Stimulated activated CD4-positive, alpha-beta T cell treated with anti-CD3 and anti-CD28 coated beads, Interleukin-15, amount 100 ng/mL, for 24 hours (primary cell): ENCODE data around the gene EXOC7.

Experiments used
- DNase-seq: peaks from one replicate; pipeline ENCODE4 v3.0.0-alpha.2; 2020

The EXOC7 gene

DNA sequence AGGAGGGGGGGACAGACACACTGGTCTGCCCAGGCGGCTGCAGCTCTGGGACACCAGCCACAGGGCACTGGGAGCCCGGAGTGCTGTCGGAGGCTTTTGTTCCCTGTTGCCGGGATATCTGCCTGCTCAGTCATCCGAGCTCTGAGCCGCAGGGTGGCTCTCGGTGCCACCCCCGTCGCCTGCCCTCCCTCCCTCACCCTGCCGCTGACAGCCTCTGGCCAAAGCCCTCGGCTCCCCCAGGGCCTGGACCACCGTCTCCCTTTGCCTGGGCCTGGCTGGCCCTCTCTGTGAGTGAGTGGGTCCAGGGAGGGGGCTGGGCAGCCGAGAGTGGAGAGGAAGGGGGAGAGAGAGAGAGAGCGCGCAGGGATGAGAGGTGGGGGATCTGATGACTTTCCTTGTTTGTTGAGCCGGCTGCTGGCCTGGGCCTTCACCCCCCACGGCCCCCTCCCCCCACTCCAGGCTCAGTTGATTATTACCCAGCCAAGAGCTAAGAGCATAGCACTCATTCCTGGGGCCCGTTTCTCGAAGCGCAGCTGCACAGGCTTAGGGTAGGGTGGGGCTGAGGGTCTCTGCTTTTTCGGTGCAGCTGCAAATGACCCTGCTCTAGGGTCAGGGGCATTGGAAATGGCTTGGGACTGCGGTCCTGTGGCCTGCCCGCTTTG is 34.8 kb upstream of the EXOC7 start:
- DNase-seq: no peak

DNA sequence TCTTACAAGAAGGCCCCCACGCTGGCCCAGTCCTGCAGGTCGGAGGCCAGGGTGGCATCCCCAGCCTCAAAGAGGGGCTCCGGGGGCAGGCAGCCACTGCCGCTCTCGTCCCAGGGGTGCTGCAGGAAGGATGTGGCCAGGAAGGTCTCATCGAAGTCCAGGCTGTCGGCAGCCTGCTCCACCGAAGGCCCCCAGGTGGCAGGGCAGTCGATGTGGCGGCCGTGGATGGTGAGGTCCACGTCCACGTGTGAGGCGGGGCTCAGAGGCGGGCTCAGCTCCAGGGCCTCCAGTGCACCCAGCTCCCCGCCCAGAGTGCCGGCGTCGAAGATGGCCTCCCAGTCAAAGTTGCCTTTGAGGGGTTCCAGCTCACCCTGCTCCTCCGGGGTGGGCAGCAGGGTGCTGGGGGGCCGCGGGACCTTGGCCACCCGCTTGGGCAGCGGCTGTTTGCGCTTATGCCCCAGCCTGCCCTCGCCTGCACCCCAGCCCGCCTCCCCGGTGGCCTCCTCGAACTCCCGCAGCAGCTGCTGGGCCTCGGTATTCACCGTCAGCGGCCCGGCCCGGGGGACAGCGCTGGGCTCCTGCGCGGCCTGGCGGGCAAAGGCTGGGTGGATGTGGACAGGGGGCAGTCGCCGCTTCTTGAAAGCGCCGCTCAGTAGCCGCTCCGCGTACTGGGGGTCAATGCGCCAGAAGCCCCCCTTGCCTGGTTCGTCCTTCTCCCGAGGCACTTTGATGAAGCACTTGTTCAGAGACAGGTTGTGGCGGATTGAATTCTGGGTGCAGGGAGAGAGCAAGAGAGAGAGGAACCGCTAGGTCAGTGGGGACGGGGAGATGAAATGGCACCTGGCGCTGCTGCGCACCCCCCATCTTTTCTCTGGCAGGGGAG is 34.0 kb upstream of the EXOC7 start:
- no peak for DNase-seq

DNA sequence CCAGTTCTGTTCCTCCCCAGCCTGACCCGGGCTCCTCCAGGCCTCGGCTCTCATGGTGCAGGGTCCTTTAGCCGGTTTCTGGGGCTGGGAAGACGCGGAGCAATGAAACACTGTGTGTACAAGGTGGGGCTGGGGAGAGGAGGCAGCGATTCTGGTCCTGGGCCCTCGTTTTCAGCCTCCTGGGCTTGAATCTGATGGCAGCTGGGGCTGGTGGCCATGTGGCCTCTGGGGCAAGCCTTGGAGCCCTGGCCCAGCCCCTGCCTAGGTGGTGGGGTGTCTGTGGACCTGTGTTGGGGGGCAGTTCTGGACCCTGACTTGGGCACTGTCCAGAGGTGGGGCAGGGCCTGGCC is 33.4 kb upstream of the EXOC7 start:
- no peak for DNase-seq

DNA sequence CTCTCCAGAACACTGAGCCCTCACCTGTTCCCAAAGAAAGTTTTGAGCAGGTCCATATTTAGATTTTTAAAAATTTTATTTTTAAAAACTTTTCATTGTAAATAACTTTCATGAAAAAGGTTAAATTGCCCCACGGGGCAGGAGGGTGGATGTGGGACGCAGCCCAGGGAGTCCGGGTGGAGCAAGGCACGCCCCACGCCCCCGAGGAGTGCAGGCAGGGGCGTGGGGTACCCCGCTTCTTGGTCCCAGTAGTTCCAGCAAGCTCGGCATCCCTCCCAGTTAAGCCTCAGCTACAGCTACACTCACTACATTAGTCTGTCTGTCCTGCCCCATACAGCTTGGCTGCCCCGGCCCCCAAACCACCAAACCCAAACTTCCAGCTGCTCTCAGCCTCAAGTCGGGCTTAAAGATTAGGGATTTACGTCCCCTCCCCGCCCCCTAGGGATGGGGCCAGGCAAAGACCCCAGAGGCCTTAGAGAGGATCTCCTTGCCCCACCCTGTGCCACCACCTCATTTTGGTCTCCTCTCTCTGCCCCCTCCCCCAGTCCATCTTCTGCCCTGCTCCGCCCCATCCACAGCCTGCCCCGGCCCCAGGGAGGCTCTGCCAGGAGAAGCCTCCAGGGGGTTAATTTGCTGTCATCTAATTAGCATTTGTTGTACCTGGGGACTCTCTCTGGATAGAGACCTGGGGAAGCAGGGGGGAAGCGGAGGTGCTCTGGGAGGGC is 32.9 kb upstream of the EXOC7 start:
- no peak for DNase-seq

DNA sequence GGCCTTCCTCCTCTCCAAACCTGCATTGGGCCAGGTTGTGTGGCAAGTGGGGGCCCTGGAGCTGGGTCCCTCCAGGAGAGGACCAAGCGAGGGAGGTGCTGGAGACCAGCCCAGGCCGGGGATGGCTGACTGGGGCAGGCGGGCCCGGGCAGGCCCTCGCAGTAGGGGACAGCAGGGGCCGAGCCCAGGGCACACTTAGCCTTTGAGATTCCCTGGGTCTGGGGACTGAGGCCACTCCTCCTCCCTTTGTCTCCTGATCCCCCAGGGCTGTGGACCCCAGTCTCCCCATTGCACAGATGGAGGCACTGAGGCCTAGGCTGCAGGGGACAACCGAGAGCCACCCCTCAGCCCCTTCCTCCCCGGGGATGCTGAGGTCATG is 32.2 kb upstream of the EXOC7 start:
- DNase-seq: no peak

DNA sequence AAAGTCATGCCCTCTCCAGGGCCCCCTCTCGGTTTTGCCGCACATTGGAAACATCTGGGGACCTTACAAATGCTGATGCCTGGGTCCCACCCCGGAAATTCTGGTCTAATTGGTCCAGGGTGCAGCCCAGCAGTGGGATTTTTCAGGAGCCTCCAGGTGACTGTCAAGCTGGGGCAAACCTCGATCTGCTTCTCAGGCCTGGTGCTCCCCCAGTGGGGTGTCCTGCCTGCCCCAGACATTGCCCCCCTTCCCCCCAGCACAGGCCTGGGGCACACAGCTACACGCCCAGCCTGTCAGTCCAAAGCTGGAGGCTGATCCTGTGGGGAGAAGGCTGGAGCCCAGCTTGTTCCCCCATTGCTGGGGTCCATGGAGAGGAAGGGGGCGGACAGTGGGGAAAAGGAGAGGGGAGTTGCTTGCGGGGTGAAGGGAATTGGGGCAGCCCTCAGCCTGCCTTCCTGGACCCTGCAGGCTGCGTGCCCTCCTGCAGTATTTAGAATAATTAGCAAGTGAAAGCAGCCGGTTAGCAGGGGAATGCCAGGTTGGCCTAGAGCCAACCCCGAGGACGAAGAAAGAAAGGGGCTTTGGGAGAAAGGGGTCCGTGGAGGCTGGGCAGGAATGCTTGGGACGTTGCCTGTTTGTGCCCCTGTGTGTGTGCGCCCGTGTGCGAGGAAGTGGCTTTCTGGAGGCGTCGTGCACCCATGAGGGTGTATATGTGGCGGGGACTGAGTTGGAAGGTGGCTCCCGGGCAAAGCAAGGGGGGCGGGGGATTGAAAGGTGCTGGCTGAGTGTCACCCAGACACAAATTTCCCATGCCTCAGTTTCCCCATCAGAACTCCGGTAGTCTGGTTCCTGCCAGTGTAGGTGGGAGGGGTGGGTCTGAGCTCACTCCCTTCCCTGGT is 31.6 kb upstream of the EXOC7 start:
- DNase-seq: no peak

DNA sequence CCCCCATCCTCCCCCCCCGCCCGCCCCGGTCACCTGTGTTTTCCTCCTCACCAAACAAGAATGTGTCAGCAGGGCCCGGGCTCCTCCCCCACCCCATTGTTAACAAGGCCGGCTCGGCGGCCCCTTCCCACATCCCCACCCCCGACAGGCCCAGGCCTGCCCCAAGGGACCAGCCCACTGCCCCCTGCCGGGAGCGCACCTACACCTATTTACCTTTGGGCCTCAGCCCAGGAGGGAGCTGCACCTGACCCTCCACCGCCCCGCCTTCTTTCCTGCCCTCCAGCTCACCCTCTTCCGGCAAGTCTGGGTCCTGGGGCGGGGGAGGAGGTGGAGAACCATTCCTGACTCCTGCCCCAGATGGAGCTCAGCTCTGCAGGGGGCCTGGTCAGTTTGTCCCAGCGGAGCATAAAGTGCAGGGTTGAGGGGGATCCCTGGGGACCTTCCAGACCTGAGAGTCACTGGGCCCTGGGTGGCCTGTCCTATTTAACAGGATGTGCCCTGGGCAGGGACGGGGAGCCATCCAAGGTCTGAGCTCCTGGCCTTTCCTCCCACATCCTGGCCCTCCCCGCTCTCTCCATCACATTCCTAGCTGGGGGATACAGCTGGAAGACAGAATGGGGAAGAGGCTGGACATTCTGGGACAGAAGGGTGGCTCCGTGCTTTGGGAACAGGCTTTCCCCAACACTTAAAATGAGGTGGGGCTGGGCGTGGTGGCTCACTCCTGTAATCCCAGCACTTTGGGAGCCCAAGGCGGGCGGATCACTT is 29.2 kb upstream of the EXOC7 start:
- DNase-seq: no peak

DNA sequence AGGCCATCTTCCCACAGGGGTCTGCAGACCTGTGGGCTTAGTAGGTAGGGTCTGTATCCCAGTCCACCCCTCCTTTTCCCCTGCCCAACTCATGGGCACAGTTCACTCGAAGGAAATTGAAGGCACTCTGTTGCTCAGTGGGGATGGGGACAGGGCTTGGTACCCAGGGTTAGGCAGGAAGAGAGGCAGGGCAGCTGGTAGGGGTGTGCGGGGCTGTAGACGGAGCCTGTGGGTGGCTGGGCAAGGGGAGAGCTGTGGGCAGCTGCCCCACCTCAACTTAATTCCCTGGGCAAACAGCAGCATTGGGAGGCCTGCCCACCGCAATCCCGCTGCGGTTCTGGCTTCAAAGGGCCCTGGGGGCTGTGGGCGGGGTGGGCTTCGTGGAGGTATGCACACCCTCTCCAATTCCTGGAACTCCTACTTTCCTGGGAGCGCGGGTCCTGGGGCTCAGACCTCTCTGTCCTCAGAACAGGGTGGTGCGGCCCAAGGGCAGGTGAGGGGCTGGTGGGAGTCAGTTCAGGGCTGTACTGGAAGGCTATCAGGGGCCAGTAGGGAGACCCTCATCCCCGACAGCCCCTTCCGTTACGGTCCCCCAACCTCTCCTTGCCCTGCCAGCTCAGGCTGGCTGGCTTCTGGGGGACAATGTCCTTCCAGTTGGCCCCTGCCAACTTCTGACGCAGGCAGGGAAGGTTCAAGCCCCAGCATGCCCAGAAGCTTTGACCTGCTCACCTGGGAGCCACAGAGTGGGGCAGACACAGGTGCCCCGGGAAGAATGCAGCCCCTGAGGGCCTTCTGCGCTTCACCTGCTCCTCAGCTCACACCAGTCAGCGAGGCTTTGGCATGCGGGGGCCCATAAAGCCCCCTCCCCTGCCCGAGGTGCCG is 28.3 kb upstream of the EXOC7 start:
- DNase-seq: no peak

DNA sequence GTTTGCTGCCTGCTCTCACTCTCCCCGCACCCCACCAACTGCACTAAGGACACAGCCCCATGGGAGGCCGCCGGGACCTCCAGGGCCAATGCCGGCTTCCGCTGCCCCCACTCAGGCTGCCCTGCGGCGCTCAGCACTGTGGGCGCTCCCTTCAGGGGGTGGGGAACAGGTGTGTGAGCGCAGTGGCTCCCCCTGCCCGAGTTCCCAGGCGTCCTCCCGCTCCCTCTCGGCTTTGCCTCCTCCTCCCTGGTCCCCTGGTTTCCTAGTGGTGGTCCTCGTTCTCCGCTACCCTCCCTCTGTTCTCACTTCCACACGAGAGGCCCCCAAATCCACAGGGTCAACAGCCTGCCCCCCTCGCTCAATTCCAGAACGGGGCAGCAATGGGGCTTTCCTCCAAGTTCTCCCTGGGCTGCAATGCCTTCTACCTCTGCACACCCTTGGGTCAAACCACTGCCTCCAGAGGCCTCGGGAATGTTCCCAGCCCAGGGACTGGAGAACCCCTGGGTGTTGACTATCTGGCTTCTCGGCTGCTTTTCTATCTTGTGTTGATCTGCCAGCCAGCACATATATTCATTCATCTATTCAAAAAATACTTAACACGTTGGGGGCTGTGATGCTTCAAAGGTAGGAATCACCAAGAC is 27.6 kb upstream of the EXOC7 start:
- DNase-seq: no peak

DNA sequence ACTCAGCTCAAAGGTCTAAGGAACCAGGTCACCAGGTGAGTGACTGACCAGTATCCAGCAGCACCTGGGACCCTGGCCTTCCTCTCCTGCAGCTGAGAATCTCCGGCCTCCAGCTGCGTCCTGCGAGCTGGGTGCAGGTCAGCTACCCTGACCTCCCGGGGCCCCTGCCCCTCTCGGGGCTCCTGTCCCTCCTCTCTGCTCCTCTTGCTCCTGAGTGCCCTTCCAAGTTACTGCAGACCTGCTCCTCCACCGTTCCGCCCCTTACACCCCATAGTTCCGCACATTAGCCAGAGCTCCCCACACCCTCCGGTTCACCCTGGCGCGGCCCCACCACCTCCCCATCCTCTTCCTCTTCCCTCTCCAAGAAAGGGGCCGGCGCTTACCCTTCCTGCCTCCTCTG is 26.9 kb upstream of the EXOC7 start:
- no peak for DNase-seq

DNA sequence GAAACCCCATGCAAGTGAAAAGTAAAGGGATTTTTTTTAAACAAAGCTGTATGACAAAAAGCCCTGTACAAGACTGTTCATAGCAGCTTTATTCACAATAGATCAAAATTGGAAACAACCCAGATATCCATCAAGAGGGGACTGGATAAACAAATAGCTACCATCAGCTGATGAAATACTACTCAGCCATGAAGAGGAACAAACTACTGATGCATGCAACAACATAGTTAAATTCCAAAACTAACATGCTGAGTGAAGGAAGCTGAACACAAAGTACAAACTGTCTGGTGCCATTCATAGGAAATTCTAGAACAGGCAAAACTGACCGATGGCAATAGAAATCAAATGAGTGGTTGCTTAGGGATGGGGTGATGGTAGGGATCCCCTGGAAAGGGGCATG is 22.3 kb upstream of the EXOC7 start:
- no peak for DNase-seq

DNA sequence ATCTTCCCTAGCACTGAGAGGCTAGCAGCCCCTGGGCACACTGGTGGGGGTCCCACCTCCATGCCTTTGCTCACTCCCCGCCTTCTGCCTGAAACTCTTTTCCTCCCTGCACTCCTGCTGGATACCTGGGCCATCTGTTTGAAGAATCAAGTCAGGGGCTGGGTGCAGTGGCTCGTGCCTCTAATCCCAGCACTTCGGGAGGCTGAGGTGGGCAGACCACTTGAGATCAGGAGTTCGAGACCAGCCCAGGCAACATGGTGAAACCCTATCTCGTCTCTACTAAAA is 21.7 kb upstream of the EXOC7 start:
- DNase-seq: no peak

DNA sequence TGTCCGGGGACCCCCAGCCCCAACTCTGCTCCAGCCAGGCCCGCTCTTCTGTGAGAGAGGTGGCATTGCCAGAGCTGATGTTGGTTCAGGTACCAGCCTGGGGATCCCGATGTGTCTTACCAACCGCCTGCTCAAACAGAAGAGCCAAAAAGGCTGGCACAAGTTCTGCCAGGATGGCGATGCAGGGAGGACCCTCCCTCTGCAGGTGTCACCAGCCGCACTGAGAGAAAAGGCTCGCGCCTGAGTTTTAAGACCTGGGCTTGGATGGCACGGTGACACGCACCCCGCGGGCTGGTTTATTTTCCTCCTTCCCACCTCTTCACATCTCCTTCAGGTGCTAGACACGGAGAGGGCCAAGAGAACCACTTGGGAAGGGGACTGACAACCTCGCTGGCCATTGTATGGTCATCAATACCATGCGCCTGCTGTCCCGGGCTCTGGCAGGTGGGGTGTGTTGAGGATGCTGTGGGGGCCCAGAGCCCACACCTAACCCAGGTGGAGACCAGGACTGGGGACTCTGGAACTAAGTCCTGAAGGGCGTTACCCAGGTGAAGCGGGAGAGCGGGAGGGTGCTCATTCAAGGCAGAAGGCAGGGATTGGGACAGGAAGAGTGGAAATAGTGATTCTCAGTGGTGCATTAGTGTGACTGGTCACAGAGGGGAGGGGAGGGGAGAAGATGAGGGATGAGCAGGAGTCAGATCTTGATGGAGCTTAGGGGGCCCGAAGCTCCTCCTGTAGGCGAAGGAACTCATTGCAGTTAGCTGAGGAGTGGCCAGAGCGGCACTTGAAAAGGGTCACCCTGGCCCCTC is 21.2 kb upstream of the EXOC7 start:
- no peak for DNase-seq

DNA sequence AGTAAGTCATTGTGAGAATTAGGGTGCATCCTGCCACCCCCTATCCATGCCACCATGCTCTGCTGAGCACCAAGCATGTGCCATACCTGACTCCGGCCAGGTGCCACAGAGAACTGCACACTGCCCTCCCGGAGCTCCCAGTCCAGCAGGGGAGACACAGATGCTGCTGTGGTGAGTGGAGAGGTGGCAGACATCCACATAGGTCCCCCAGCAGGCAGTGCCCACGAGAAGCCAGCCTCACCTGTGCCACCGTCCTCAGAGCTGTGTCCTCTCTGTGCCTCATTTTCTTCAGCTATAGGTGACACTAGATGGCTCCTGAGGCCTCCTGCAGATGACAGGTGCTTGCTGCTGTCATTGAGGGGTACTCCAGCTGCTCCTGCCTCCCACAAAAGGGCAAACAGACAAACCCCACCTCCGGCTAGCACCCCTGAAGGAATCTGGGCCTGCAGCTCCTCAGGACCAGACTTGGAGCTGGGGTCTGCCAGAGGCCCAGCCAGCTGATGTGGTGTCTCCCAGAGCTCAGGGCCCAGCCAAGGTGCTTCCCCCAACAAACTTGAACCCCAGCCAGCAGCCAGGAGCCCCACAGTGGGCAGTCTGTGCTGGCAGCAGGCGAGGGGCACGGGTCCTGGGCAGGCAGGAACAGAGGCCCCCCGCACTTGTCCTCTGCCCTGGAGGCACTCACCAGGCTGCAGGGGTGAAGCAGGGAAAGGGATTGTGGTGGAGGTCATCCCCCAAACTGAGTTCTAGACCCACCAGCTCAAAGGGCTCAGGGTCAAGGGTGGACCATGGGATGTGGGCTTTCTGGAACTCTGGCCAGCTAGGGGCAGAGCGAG is 20.4 kb upstream of the EXOC7 start:
- DNase-seq: no peak

DNA sequence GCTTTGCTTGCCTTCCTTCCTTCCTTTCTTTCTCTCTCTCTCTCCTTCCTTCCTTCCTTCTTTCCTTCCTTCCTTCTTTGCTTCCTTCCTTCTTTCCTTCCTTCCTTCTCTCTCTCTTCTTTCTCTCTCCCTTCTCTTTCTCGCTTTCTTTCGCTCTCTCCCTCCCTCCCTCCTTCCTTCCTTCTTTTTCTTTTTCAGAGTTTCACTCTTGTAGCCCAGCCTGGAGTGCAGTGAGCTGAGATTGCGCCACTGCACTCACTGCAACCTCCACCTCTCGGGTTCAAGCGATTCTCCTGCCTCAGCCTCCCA is 19.6 kb upstream of the EXOC7 start:
- no peak for DNase-seq

DNA sequence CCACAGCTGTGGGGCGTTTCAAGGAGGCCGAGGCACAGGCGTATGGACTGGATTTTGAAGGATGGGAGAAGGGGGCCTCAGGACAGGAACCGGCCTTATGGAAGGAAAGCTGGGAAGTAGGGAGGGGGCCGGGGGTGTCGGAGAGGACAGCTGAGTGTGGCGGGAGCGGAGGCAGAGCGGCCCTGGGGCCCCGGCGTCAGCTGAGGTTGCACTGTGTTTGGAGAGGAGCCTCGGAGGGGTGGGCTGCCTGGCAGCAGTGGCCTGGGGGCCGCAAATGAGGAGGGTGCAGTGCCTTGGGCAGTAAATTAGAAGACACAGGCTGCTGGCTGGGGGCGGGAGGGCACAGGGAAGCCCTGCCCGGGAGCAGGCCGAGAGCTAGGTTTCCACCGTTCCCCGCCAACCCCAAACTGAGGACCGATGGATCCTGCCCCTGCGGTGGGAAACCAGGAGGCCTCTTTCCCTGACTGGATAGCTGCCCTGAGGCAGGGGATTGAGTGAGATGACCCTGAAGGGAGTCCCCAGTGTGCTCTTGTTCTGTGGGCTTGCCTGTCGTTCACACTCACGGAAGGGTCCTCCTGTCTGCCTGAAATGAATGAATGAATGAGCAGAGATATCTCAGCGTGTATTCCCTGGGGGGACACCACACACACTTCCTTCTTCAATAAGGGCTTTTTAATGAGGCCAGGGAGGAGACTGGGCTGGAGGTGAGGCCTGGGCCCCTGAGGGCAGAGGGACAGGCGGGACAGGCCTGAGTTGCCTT is 19.0 kb upstream of the EXOC7 start:
- DNase-seq: no peak

DNA sequence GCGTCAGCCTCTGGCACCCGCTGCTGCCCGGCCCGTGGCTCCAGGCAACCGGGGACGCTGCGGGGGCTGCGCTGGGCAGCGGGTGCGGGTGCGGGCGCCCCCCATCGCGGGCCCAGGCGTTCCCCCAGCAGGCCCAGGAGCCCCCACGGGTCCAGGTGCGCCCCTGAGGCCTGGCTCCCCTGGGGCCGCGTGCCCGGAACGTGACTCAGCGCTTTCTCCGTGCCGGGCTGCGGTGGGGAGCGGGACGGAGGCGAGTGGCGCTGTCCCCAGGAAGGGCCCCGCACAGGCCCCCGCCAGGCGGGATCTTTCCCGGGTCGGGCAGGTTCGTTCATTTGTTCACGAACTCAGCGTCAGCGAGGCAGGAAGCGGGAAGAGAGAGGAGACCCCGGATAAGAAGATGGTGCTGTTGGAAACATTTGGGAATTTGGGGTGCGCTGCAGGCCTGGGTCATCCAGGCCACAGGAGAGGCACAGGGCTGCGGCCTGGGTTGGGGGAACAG is 18.4 kb upstream of the EXOC7 start:
- DNase-seq: peak; percentile 51

DNA sequence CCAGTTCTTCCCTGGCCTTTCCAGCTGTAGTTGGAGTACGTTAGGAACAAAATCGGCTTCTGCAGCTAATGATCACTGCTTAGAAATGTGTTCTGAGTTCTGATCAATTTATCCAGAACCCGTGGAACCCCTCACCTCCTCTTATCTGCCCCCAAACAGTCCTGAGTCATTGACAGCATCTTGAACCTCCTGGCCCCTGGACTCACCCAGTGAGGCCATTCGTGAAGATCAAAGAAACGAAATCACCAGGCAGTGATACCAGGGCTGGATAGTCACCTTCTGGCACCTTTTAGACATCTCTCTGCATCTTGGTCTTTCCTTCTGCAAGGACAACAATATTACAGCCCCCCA is 17.0 kb upstream of the EXOC7 start:
- no peak for DNase-seq
